HG03196 (cell line): ENCODE measurements around the gene C11orf21.

Experiments used
- ATAC-seq: cut with Tn5 transposase; IDR thresholded peaks from one replicate; pipeline ENCODE4 v1.9.1; 2021; ENCODE audit not compliant: unreplicated experiment

The C11orf21 gene

GRCh38 chr11:2309251-2310072, 7.7 kb upstream of the C11orf21 start:
- no peak for ATAC-seq

- ATAC-seq, result no peak
Observed at GRCh38 chr11:2308713-2309112, 7.0 kb upstream of the C11orf21 start.

- ATAC-seq, result no peak
Observed at GRCh38 chr11:2307501-2308331, 6.0 kb upstream of the C11orf21 start.

- no peak for ATAC-seq
Observed at GRCh38 chr11:2306877-2307500, 5.3 kb upstream of the C11orf21 start.

- no peak for ATAC-seq
Observed at GRCh38 chr11:2306452-2306823, 4.7 kb upstream of the C11orf21 start.

- no peak for ATAC-seq
Observed at GRCh38 chr11:2305788-2306451, 4.2 kb upstream of the C11orf21 start.

GRCh38 chr11:2305140-2305778, 3.5 kb upstream of the C11orf21 start:
- ATAC-seq, result no peak

GRCh38 chr11:2304506-2305139, 2.9 kb upstream of the C11orf21 start:
- ATAC-seq, result no peak

GRCh38 chr11:2303627-2304505, 2.1 kb upstream of the C11orf21 start:
- no peak for ATAC-seq

- ATAC-seq, result no peak
Observed at GRCh38 chr11:2302896-2303626, 1.3 kb upstream of the C11orf21 start.

GRCh38 chr11:2302306-2302895, 683 bp upstream of the C11orf21 start:
- no peak for ATAC-seq

GRCh38 chr11:2300936-2301630, 635 bp downstream of the C11orf21 start:
- ATAC-seq, result no peak

- no peak for ATAC-seq
Observed at GRCh38 chr11:2300290-2300935, 1.3 kb downstream of the C11orf21 start.

GRCh38 chr11:2299773-2300172, 1.9 kb downstream of the C11orf21 start:
- no peak for ATAC-seq

GRCh38 chr11:2298795-2299761, 2.6 kb downstream of the C11orf21 start:
- ATAC-seq, result no peak
